Gastroesophageal sphincter (tissue), 4 donors: ENCODE measurements around the gene PRKN. TPM values are rescaled to one million over a fixed set of nuclear protein-coding genes. Genes with fewer than 3 reads are reported as not detected.

Experiments
- ATAC-seq: fragments of 150-250 bp; one replicate; pipeline ENCODE4 v1.9.1; 2016; ENCODE audit warnings: mild to moderate bottlenecking, moderate library complexity
- H3K27ac ChIP-seq, 4 donors: fragments of 200-600 bp; sonication (generic) in 3 of 4; 1 replicate in 3 of 4; 2 replicates in 1 of 4; pipeline ENCODE4 v1.5.1; 2016 to 2019
- H3K27me3 ChIP-seq: fragments of 200-600 bp; sonication (generic); one replicate; pipeline ENCODE4 v1.5.1; 2019
- H3K36me3 ChIP-seq, 2 donors: fragments of 200-600 bp; sonication (generic); one replicate each; pipeline ENCODE4 v1.5.1; 2019; ENCODE audit warnings: control low read depth in 1 of 2
- H3K4me1 ChIP-seq, 3 donors: fragments of 200-600 bp; sonication (generic); 1 replicate in 2 of 3; 2 replicates in 1 of 3; pipeline ENCODE4 v1.5.1; 2016 to 2019; ENCODE audit warnings: control low read depth in 2 of 3
- H3K4me3 ChIP-seq, 2 donors: fragments of 200-600 bp; sonication (generic); one replicate each; pipeline ENCODE4 v1.5.1; 2019; ENCODE audit warnings: mild to moderate bottlenecking in 1 of 2, moderate library complexity in 1 of 2
- H3K9me3 ChIP-seq, 3 donors: fragments of 200-600 bp; sonication (generic); one replicate each; pipeline ENCODE4 v1.5.1; 2017 to 2019; ENCODE audit warnings: control low read depth in 2 of 3
- CTCF ChIP-seq, 4 experiments: fragments of 200-600 bp in 2 of 4; fragments of 450-650 bp in 2 of 4; sonication (generic) in 1 of 4; IDR thresholded peaks; one replicate each; pipeline ENCODE4 v1.5.1; 2017 to 2019; ENCODE audit warnings: antibody characterized with exemption in 4 of 4, mild to moderate bottlenecking in 2 of 4, moderate library complexity in 2 of 4
- EP300 ChIP-seq: sonication (generic); formaldehyde crosslinking; IDR thresholded peaks from one replicate; pipeline ENCODE4 v1.6.1; 2017; ENCODE audit warnings: antibody characterized with exemption, mild to moderate bottlenecking
- POLR2A ChIP-seq, 2 donors: fragments of 450-650 bp; IDR thresholded peaks; one replicate each; pipeline ENCODE4 v1.6.1; 2017; ENCODE audit warnings: antibody characterized with exemption in 2 of 2, mild to moderate bottlenecking in 2 of 2, moderate library complexity in 1 of 2
- POLR2AphosphoS5 ChIP-seq: sonication (generic); formaldehyde crosslinking; IDR thresholded peaks from one replicate; pipeline ENCODE4 v1.6.1; 2017; ENCODE audit warnings: antibody characterized with exemption
- WGBS, 2 donors: methylation state at CpG; one replicate each; pipeline ENCODE4 v1.1.5; 2018; ENCODE audit warnings: low coverage in 1 of 2; 5-methylcytosine and 5-hydroxymethylcytosine counted together
- total RNA-seq, 4 donors: library from RNA; depleted of rRNA; stranded (reverse); fragments of >200 nt; gene quantifications; one replicate each; pipeline ENCODE4 v1.1.0, GENCODE V29; 2016

The PRKN gene
- total RNA-seq, 4 donors from 2014 or later = 8.4 to 58.6 (median 25.8) TPM

GRCh38 chr6:162713974-162714780, 13.4 kb downstream of the PRKN start:
- no peak for ATAC-seq

GRCh38 chr6:162712694-162713093, 14.9 kb downstream of the PRKN start:
- 88 to 89% methylated on average over 2 of the region's 2 CpGs for WGBS, 2 donors
- no peaks in the 10 kb centered on the region for H3K4me1 ChIP-seq
- no peak for ATAC-seq
- TF ChIP-seq POLR2A (IDR thresholded peaks at IDR 0.05) = no peak
- no peak for TF ChIP-seq POLR2AphosphoS5
- no peak for TF ChIP-seq CTCF (IDR thresholded peaks at IDR 0.05)
- TF ChIP-seq EP300 = no peak
- no peaks in the 10 kb centered on the region for H3K27me3 ChIP-seq
- H3K27ac ChIP-seq = no peak overlapping the region
- no peaks in the 10 kb centered on the region for H3K36me3 ChIP-seq
- H3K4me3 ChIP-seq = no peak overlapping the region
- H3K9me3 ChIP-seq = no peaks in the 10 kb centered on the region

More at GRCh38 chr6:162713974-162714780, 13.4 kb downstream of the PRKN start:
- no peaks in the 10 kb centered on the region for H3K27me3 ChIP-seq
- TF ChIP-seq POLR2AphosphoS5 (no peak), EP300 (no peak), POLR2A (IDR thresholded peaks at IDR 0.05) (no peak), CTCF (IDR thresholded peaks at IDR 0.05) (no peak)
- no peaks in the 10 kb centered on the region for H3K36me3 ChIP-seq
- H3K4me3 ChIP-seq = no peak overlapping the region
- H3K27ac ChIP-seq = no peak overlapping the region
- WGBS, 2 donors = 84 to 89% methylated on average over 10 to 12 of the region's 13 CpGs
- no peaks in the 10 kb centered on the region for H3K9me3 ChIP-seq
- H3K4me1 ChIP-seq = no peaks in the 10 kb centered on the region

- ATAC-seq = no peak
- H3K27ac ChIP-seq = no peak overlapping the region
- H3K36me3 ChIP-seq = no peaks in the 10 kb centered on the region
- TF ChIP-seq EP300 (no peak), POLR2A (IDR thresholded peaks at IDR 0.05) (no peak), POLR2AphosphoS5 (no peak), CTCF (IDR thresholded peaks at IDR 0.05) (no peak)
- H3K27me3 ChIP-seq = no peaks in the 10 kb centered on the region
- H3K9me3 ChIP-seq = no peaks in the 10 kb centered on the region
- no peaks in the 10 kb centered on the region for H3K4me1 ChIP-seq
- 90 to 94% methylated on average over 3 to 4 of the region's 4 CpGs for WGBS, 2 donors
- no peak overlapping the region for H3K4me3 ChIP-seq
These were observed 16.2 kb downstream of the PRKN start for GRCh38 chr6:162711376-162711775.

- H3K27me3 ChIP-seq = no peaks in the 10 kb centered on the region
- no peaks in the 10 kb centered on the region for H3K9me3 ChIP-seq
- H3K4me1 ChIP-seq = peaks cover 0 to 1% (median 0%) of the 10 kb centered on the region in 3 donors
- no peak overlapping the region for H3K4me3 ChIP-seq
- H3K27ac ChIP-seq = no peak overlapping the region
- WGBS, 2 donors = 93% methylated on average over 2 of the region's 2 CpGs; no CpG with 5 or more reads in 1 of the 2 donors
- no peak for TF ChIP-seq EP300
- no peak for TF ChIP-seq POLR2A (IDR thresholded peaks at IDR 0.05)
- TF ChIP-seq CTCF (IDR thresholded peaks at IDR 0.05) = no peak
- no peak for TF ChIP-seq POLR2AphosphoS5
- H3K36me3 ChIP-seq = no peaks in the 10 kb centered on the region
- no peak for ATAC-seq
These were observed 16.6 kb downstream of the PRKN start for GRCh38 chr6:162710936-162711335.

GRCh38 chr6:162710419-162710818, 17.1 kb downstream of the PRKN start:
- Histone ChIP-seq H3K27ac (no peak overlapping the region), H3K36me3 (no peaks in the 10 kb centered on the region), H3K4me1 (peaks cover 0 to 6% (median 3%) of the 10 kb centered on the region in 3 donors), H3K9me3 (no peaks in the 10 kb centered on the region), H3K4me3 (no peak overlapping the region), H3K27me3 (no peaks in the 10 kb centered on the region)
- no CpG with 5 or more reads among the region's 1 CpG for WGBS, 2 donors
- no peak for ATAC-seq
- TF ChIP-seq POLR2AphosphoS5 = no peak
- no peak for TF ChIP-seq POLR2A (IDR thresholded peaks at IDR 0.05)
- TF ChIP-seq EP300 = no peak
- TF ChIP-seq CTCF (IDR thresholded peaks at IDR 0.05) = no peak
